Stimulated activated naive CD8-positive, alpha-beta T cell treated with anti-CD3 and anti-CD28 coated beads, Interleukin-15, Interleukin-2, amounts not matched to agents 100 ng/mL and 50 ng/mL, for 24 hours (primary cell): ENCODE data around the gene QSOX1.
A peak's percentile ranks its signal among the peaks of the same experiment; 100 is the strongest.

Source experiments
- H3K27ac Mint-ChIP-seq: one replicate; pipeline ENCODE4 v1.8.0; 2021; ENCODE audit warnings: mild to moderate bottlenecking, mixed read lengths
- H3K27me3 Mint-ChIP-seq: one replicate; pipeline ENCODE4 v1.8.0; 2021; ENCODE audit warnings: mixed read lengths
- H3K36me3 Mint-ChIP-seq: one replicate; pipeline ENCODE4 v1.8.0; 2021; ENCODE audit warnings: low read depth, mixed read lengths
- H3K4me1 Mint-ChIP-seq: one replicate; pipeline ENCODE4 v1.8.0; 2021; ENCODE audit warnings: low read depth, mixed read lengths
- H3K4me3 Mint-ChIP-seq: one replicate; pipeline ENCODE4 v1.8.0; 2021; ENCODE audit warnings: mild to moderate bottlenecking, mixed read lengths
- H3K9me3 Mint-ChIP-seq: one replicate; pipeline ENCODE4 v1.8.0; 2021; ENCODE audit warnings: mixed read lengths

Gene QSOX1

GRCh38 chr1:180233191-180234011, 78.7 kb downstream of the QSOX1 start:
- H3K9me3 Mint-ChIP-seq = no peaks in the 10 kb centered on the region
- H3K4me1 Mint-ChIP-seq = peaks cover 39% of the 10 kb centered on the region
- H3K36me3 Mint-ChIP-seq = no peaks in the 10 kb centered on the region
- peaks cover 80% of the 10 kb centered on the region for H3K27me3 Mint-ChIP-seq
- H3K4me3 Mint-ChIP-seq = no peak overlapping the region
- no peak overlapping the region for H3K27ac Mint-ChIP-seq

DNA sequence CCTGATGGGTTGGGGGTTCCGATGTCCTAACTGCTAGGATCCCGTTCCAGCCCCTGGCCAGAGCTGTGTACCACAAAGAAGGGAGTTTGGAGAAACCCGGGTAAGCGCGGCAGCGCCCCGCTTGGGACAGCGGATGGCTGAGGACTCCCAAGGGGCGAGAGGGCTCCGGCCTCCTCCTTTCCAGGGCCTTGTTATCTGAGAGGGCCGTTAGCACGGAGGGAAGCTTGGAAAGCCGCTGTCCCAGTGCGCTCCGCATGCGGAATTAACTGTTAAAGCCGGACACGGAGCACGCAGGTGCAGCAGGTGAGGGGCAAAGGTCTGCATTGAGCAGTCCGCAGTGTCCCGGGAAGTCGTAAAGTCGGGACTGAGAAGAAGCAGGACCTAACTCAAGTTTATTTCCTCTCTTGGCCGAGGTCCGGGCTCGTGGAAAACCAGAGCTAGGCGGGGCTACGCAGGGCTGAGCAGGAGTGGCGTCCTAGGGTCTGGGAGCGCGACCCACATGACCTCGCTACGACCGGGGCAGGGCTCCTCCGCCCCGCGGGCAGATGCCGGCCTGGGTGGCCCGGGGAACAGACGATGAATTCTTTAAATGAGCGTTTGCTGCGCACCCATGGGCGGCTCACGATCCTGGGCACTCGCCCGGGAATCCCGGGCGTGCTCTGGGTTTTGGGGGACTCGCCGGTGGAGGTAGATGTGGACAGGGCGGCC, 79.9 kb downstream of the QSOX1 start:
- H3K27ac Mint-ChIP-seq = no peak overlapping the region
- H3K4me1 Mint-ChIP-seq = peaks cover 32% of the 10 kb centered on the region
- H3K4me3 Mint-ChIP-seq = peak overlapping the region; percentile 23
- no peaks in the 10 kb centered on the region for H3K9me3 Mint-ChIP-seq
- peaks cover 85% of the 10 kb centered on the region for H3K27me3 Mint-ChIP-seq
- no peaks in the 10 kb centered on the region for H3K36me3 Mint-ChIP-seq

- H3K4me3 Mint-ChIP-seq = peak overlapping the region; percentile 23
- peaks cover 32% of the 10 kb centered on the region for H3K4me1 Mint-ChIP-seq
- no peak overlapping the region for H3K27ac Mint-ChIP-seq
- no peaks in the 10 kb centered on the region for H3K9me3 Mint-ChIP-seq
- H3K27me3 Mint-ChIP-seq = peaks cover 89% of the 10 kb centered on the region
- no peaks in the 10 kb centered on the region for H3K36me3 Mint-ChIP-seq
Observed at GRCh38 chr1:180235077-180235501, 80.4 kb downstream of the QSOX1 start.

DNA sequence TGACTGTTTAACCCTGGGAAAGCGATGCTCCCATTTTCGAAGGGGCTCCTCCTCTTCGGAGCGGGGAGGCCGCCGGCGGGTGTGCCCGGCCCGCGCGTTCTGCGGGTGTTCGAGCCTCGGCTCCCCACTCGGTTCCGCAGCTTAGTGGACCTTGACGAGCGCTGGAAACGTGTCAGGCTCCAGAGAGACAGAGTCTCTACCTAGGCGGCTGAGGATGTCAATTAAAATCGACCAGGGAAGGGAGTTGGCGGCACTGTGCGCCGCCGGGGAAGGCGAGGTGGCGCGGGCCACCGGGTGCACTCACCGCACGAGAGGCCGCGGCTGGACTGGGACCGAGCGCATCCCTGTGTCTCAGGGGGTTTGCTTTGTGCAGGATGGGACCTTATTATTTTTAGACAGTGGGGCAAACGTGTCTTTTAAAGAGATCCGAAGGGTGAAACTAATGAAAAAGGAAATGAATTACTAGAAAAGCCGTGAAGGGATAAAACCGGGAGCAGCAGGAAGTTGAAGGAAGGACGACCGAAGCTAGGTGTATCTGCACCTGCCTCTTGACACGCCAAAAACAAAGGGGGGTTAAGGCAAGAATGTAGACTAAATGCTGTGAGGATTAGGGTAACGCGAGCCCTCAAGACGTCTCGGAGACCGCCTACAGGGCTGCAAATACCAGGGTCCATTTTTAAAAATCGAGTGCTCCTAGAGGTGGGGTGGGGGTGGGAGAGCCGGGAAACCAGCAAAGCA, 81.0 kb downstream of the QSOX1 start:
- H3K27me3 Mint-ChIP-seq = peaks cover 94% of the 10 kb centered on the region
- peaks cover 32% of the 10 kb centered on the region for H3K4me1 Mint-ChIP-seq
- no peaks in the 10 kb centered on the region for H3K36me3 Mint-ChIP-seq
- no peak overlapping the region for H3K4me3 Mint-ChIP-seq
- no peak overlapping the region for H3K27ac Mint-ChIP-seq
- no peaks in the 10 kb centered on the region for H3K9me3 Mint-ChIP-seq

DNA sequence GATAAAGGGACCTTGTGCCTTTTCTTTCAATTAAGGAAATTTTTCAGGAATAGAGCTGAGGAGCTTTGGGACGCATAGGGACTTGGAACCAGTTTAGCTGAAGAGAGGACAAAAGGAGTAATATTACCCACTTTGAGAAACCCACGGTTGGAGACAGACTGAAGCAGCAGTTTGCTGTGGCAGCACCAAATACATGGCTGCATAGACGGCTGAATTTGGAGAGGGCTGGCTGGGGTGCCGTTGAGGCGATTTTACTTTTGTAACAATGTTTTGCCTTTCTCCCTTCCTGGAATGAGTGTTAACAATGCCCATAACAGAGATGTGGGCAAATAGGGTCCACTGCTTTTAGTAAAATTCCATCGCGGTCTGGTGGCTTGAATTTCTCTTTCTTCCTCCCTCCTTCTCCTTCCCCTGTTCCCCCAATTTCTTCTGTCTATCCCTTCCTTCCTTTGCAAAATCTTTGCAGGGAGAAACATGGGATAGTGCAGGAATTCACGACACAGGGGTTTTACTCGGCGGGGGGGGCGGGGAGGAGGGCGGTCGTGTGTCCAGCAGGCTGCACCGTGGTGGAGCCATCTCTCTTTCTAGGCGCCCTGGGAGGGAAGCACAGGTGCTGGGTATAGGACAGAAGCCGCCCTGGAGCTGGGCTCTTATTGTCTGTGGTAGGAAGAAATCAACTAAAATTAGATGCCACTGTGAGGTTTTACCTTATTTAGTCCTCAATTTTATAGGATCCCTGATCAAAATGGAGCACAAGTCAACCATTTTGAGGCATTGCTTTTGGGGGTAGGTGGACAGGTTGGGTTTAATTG, 82.2 kb downstream of the QSOX1 start:
- Mint-ChIP-seq H3K4me3 (no peak overlapping the region), H3K27ac (no peak overlapping the region), H3K27me3 (peaks cover 93% of the 10 kb centered on the region), H3K4me1 (peaks cover 26% of the 10 kb centered on the region), H3K9me3 (no peaks in the 10 kb centered on the region), H3K36me3 (no peaks in the 10 kb centered on the region)

DNA sequence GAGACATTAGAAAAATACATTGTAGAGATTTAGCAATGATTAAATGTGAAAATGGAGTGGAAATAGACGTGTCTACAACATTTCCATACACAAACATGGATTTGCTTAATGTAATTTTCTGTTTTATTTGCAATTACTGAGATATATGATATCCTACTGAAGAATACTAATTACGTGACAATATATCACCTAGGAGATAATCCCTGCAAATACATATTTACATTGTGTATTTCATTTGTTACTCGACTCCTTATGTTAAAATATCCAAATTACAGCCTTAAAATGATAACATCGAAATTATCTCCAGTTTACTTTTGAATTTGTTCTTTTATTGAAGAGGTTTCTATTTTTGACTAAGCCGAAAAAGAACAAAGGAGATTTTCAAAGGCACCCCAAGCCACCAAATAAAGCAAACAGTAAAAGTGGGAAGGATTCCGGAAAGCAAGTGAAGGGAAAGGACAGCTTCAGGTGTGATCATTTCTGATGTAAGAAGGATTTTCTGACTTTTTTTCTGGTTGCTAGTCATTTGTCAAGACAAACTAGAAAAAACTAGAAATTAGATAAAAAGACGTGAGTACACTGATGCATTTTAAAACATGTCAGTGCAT, 83.3 kb downstream of the QSOX1 start:
- Mint-ChIP-seq H3K36me3 (no peaks in the 10 kb centered on the region), H3K27ac (no peak overlapping the region), H3K4me1 (peaks cover 22% of the 10 kb centered on the region), H3K9me3 (no peaks in the 10 kb centered on the region), H3K4me3 (no peak overlapping the region), H3K27me3 (peaks cover 90% of the 10 kb centered on the region)

DNA sequence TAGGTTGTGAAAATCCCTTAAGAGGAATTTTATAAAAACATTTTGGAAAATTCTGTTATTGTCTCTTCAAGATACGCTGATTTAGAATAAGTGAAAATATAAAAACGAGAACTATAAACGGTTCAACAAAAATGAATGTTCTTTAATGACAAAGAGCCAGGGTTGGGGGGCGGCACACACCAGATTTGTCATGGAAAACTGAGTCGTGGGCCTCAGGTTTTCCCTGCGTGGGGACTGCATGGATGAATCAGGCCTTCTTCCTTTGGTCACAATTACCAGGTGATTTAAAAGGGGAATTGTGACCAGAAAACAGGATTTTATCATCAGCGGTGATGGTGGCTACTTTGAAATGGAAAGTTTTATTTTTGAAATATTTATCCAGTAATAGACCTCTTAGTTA, 84.0 kb downstream of the QSOX1 start:
- Mint-ChIP-seq H3K27me3 (peaks cover 83% of the 10 kb centered on the region), H3K4me3 (no peak overlapping the region), H3K9me3 (no peaks in the 10 kb centered on the region), H3K36me3 (no peaks in the 10 kb centered on the region), H3K27ac (no peak overlapping the region), H3K4me1 (peaks cover 20% of the 10 kb centered on the region)

DNA sequence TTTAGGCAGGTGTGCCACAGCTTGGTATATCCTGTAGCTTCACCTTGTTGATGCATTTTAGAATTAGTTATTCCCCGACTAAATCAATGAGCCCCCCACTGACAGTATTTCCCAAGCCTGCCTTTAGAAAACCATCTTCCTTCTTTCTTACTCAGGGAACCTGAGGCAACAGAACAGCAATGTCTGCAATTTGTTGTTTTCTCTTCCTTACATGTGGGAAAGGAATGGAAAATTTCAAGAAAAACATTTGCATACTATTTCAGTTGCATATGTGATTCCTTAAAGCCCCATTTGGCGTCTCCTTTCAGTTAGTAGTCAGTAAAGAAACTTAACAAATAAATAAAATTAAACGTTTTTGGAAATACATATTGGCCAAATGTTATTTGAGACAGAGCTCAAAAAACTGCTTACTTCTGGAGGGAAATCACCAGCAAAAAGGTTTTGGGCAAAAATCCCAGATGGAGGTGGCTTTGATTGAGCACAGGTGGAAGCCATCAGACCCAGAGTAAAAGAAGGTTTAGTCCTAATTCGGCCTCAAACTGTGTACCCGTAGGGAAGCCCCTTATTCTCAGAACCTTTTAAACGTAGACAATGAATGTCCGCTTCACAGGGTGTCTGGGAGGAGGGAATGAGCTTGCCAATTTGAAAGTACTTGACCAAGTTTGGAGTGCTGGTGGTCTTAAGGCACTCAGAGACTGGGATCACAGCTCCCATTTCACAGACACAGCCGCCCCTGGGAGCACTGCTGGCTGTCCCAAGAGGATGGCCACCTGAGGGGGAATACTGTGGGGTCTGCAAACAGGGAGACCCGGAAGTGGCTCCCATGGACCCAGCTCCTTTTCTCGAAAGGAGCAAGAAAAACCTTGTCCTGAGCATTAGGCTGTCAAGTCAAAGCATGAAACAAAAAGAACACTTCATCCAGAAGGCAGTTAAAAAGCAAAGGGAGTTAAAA, 84.8 kb downstream of the QSOX1 start:
- Mint-ChIP-seq H3K27me3 (peaks cover 79% of the 10 kb centered on the region), H3K27ac (no peak overlapping the region), H3K4me3 (no peak overlapping the region), H3K4me1 (peaks cover 14% of the 10 kb centered on the region), H3K36me3 (no peaks in the 10 kb centered on the region), H3K9me3 (no peaks in the 10 kb centered on the region)

GRCh38 chr1:180241716-180242544, 87.3 kb downstream of the QSOX1 start:
- Mint-ChIP-seq H3K4me3 (no peak overlapping the region), H3K27me3 (peaks cover 60% of the 10 kb centered on the region), H3K27ac (no peak overlapping the region), H3K9me3 (no peaks in the 10 kb centered on the region), H3K36me3 (no peaks in the 10 kb centered on the region), H3K4me1 (peaks cover 3% of the 10 kb centered on the region)

DNA sequence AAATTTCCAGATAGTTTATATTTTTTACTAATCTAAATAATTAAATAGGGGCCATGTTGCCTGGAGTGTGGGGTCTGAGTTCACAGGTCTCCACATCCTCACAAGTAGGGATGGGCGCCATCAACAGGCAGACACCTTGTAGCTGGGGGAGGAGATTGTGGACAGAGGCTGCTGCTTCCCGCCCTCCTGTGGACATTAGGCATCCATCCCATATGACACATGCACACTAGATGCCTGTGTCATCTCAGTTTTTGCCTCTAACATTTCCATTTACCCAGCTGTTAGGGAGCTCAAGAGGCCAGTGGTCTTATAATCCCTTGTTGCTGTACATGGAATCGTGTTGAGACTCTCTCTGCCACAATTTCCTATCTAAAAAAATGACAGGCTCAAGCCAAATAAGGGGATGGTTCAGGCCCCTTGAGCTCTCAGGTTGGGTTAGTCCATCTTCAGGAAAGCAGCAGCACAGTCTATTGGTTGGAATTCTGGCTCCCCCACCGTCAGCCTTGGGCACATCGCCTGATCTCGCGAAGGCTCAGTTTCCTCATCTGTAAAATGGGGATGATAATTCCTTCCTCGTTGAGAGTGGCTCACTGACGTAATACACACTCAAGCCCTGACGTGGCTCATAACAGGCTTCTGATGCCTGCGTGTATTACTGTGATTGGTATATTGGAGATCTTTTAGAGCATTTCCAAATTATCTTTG, 89.0 kb downstream of the QSOX1 start:
- Mint-ChIP-seq H3K36me3 (no peaks in the 10 kb centered on the region), H3K27me3 (peaks cover 42% of the 10 kb centered on the region), H3K4me3 (no peak overlapping the region)

GRCh38 chr1:180244840-180245239, 90.2 kb downstream of the QSOX1 start:
- H3K27me3 Mint-ChIP-seq = peaks cover 36% of the 10 kb centered on the region
- H3K4me3 Mint-ChIP-seq = no peak overlapping the region
- no peaks in the 10 kb centered on the region for H3K4me1 Mint-ChIP-seq
- H3K27ac Mint-ChIP-seq = no peak overlapping the region
- H3K36me3 Mint-ChIP-seq = no peaks in the 10 kb centered on the region
- no peaks in the 10 kb centered on the region for H3K9me3 Mint-ChIP-seq

More for the DNA sequence above, 89.0 kb downstream of the QSOX1 start:
- no peaks in the 10 kb centered on the region for H3K4me1 Mint-ChIP-seq
- H3K27ac Mint-ChIP-seq = no peak overlapping the region
- H3K9me3 Mint-ChIP-seq = no peaks in the 10 kb centered on the region

DNA sequence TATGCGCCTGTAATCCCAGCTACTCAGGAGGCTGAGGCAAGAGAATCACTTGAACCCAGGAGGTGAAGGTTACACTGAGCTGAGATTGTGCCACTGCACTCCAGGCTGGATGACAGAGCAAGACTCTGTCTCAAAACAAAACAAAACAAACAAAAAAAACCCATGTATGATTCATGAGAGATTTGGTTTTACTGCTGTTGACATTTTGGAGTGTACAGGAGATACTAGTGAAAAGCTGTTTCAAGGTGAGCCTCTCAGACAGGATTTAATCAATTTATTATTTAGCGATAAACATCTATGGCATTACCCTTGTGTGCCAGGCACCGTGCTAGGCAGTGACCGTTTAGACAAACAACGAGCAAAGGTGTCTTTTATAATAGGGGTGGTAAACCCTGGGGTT, 91.9 kb downstream of the QSOX1 start:
- no peaks in the 10 kb centered on the region for H3K36me3 Mint-ChIP-seq
- H3K9me3 Mint-ChIP-seq = no peaks in the 10 kb centered on the region
- H3K4me1 Mint-ChIP-seq = no peaks in the 10 kb centered on the region
- peaks cover 30% of the 10 kb centered on the region for H3K27me3 Mint-ChIP-seq
- H3K4me3 Mint-ChIP-seq = no peak overlapping the region
- no peak overlapping the region for H3K27ac Mint-ChIP-seq
